HG03378 (cell line): Measurements from ENCODE around the gene CFB.
"Not testable (repeated sequence)": the region's sequence is repeated elsewhere in the genome, so short reads cannot be mapped to it uniquely, and the experiment has no call there.

Source experiments
- ATAC-seq: cut with Tn5 transposase; IDR thresholded peaks from one replicate; pipeline ENCODE4 v1.9.1; 2021; ENCODE audit warnings: mild to moderate bottlenecking, moderate library complexity; ENCODE audit not compliant: unreplicated experiment

The CFB gene

DNA sequence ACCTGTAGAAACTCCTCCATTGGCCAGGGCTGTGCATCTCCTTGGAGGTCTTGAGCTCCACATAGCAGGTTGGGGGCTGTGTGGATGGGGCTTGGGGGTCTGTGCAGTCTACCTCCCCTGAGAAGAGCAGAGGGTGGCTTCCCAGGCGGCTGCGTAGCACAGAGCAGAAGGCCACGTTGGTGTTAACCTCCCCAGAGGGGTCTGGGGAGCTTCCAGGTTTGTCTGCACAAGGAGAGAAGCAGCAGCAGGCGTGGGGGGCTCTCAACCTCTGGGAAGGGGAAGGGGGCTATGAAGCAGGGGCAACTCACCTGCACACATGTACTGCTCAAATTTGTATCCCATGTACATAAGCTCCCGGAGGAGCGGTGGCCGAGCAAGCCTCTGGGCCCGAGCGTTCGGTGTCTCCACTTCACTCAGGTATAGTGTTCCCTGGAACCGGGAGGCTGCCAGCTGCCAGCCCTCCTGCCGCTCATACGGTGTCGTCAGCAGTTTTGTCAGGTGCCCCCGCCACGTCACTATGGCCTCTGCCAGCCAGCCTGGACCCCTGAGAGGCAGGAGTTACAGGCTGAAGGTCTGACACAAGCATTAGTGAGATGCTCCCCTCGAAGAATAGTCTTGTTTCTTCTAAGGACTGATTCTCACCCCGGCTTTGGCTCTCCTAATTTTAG is 24.8 kb downstream of the CFB start:
- ATAC-seq, result no peak

DNA sequence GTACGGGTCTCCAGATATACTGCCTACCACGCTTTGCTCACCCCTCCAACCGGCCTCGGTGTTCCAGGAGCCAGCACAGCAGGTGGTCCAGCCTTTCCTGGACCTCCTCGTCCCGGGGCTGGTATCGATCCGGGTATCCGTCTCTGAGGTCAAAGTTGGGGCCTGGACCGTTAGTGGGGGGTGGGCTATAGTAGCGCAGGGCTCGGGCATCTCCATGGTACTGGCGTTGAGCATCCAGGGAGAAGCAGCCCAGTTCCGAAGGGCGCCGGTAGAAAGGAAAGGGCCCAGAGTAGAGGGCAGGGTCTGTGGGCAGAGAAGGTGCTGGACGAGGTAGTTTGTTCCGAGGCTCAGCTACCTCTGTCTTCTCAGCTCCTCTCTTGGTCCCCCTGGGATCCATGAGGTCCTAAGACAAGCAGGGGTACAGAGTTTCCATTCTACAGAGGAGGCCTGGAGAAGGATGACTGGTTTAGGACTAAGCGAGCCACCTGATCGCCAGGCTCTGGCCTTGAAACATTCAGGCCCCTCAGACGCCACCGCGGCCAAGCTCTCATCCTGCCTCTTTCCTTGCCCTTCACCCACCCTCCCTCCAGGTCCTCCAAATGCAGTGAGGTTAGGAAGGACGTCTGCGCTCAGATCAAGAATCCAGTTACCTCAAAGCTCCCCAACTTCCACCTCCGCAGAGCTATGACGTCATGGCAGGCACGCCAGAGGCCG is 25.5 kb downstream of the CFB start:
- ATAC-seq, result no peak

DNA sequence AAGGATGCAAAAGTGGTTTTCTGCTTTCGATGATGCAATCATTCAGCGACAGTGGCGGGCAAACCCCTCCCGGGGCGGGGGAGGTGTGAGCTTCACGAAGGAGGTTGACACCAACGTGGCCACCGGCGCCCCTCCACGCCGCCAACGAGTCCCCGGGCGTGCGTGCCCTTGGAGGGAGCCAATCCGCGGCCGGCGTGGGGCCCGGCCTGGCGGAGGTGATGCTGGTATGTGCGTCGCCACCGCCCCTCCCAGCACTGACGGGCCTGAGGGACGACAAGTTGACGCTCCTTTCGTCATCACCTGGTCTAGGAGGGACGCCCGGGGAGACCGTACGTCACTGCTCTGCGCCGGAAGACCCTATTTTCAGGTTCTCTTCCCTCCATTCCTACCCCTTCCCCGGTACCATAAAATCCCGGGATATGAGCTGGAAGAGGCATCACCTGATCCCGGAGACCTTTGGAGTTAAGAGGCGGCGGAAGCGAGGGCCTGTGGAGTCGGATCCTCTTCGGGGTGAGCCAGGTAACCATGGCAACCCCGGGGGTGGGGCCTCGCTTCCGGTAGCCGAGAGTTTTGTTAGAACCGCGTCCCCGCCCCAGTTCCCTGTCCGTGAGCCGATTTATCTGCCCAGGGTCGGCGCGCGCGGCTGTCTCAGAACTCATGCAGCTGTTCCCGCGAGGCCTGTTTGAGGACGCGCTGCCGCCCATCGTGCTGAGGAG is 26.3 kb downstream of the CFB start, which contains the start of gene DXO:
TSS of gene DXO (minus strand) at position 146 of the 716 bp plus-strand sequence. CDS start 463 bp downstream, outside the sequence.
- ATAC-seq, result peak; percentile 77

DNA sequence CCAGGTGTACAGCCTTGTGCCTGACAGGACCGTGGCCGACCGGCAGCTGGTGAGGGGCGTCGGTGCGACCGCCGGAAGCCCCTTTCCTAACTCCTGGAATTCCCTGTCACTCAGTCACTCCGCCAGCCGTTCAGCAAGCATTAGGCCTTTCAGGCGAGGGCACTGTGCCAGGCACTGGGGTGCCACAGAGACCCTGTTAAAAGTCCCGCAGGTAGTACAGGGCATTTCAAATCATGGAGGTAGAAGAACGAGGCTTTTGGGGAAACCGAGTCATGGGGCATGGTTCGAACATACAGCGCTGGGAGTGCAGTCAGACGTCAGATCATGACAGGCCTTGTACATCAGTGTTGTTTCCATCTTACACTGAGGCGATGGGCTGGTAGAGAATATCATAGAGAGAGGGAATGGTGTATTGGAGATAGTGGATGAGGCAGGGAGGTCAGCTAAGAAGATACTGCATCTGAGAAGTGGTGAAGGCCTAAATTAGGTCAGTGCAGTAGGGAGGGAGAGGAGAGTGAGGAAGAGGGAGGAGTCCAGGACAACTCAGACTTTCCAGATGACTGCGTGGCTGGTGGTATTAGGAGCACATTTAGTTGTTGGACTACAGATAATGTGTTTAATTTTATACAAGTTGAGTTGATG is 26.9 kb downstream of the CFB start:
- ATAC-seq, result peak; percentile 2

DNA sequence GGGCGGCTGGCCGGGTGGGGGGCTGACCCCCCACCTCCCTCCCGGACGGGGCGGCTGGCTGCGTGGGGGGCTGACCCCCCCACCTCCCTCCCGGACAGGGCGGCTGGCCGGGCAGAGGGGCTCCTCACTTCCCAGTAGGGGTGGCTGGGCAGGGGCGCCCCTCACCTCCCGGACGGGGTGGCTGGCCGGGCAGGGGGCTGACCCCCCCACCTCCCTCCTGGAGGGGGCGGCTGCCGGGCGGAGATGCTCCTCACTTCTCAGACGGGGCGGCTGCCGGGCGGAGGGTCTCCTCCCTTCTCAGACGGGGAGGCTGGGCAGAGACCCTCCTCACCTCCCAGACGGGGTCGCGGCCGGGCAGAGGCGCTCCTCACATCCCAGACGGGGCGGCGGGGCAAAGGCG is 30.2 kb downstream of the CFB start:
- not testable (repeated sequence) for ATAC-seq

DNA sequence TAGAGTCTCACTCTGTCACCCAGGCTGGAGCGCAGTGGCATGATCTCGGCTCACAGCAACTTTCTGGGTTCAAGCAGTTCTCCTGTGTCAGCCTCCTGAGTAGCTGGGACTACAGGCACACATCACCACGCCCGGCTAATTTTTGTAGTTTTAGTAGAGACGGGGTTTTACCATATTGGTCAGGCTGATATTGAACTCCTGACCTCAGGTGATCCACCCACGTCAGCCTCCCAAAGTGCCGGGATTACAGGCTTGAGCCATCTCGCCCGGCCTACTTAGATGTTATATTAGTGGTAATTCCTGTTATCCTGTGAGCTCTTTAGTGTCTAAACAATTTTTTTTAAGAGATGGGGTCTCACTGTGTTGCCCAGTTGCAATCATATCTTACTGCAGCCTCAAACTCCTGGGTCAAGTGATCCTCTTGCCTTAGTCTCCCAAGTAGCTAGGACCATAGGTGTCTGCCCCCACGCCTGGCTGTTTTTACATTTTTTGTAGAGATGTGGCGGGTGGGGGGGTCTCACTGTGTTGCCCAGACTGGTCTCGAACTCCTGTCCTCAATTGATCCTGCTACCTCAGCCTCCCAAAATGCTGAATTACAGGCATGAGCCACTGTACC is 32.0 kb downstream of the CFB start:
- no peak for ATAC-seq

DNA sequence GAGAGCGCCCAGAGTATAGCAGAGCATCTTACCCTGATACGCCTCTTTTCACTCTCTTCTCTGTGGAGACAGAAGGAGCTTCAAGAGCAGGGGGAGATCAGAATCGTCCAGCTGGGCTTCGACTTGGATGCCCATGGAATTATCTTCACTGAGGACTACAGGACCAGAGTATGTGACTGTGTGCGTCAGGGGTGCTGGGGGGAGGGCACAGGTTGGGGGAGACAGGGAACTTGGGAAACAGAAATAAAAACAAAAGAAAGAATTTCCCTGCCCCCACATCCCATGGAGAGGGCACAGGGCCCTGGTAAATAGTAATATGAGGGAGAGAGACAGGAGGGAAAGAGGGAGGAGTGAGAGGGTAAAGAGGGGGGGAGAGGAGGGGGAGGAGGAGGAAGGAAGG is 32.9 kb downstream of the CFB start:
- no peak for ATAC-seq

DNA sequence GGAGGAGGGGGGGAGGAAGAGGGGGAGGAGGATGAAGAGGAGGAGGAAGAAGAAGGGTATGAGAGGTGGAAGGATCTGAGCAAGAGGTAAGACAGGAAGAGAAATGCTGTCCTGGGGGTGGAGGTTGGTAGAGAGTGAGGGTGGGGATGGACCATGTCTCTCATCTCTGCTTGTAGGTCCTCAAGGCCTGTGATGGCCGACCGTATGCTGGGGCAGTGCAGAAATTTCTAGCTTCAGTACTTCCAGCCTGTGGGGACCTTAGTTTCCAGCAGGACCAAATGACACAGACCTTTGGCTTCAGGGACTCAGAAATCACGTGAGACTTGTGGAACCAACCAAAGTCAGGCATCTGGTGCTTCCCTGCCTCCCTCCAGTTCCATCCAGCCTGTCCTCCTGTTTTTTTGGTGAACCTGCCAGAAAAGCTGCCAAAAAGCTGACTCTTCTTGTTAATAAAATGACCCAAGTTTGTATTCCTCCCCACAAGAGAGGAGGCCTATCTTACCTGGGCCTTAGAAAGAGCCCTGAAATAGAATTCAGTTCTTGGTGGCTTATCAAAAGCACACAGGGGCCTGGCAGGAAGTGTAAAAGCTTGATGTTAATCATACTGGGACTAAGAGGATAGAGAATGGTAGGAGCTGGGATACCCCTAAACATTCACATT is 33.5 kb downstream of the CFB start:
- ATAC-seq, result no peak

DNA sequence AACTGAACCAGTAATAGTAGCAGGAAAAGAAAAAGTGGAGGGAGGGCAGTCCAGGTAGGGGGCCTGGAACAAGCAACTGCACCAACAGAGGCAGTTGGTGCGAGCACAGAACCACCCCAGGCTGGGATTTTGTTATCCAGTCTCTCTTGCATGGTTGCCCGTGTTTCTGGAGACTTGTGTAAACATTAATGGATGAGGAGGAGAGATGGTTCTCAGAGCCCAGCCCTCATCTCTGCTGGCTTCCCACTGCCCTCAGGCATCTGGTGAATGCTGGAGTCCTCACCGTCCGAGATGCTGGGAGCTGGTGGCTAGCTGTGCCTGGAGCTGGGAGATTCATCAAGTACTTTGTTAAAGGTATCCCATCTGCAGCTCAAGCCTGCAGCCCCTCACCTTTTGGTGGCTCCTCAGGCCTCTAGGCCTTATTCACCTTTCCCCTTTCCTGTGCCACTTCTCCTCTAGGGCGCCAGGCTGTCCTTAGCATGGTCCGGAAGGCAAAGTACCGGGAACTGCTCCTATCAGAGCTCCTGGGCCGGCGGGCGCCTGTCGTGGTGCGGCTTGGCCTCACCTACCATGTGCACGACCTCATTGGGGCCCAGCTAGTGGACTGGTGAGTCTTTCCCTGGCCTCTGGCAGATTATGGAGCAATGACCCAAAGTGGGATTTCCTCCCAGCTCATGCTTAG is 34.4 kb downstream of the CFB start:
- ATAC-seq, result not testable (repeated sequence)

DNA sequence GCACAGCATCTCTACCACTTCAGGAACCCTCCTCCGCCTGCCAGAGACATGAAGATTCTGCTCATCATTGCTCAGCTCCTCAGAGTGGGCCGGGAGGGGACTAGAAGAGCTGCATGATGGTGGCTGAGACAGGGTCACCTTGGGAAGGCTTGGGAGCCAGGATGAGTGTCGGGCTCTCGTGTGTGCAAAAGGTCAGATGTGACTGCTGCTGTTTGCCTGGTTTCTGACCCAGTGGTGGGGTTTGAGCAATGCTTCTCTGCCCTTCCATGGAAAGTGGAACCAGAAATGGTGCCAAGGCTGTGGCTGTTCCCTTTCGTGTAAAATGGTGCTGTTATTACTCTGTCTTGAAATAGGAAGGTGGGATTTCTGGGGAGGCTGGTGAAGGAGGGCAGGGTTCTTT is 35.1 kb downstream of the CFB start:
- not testable (repeated sequence) for ATAC-seq

DNA sequence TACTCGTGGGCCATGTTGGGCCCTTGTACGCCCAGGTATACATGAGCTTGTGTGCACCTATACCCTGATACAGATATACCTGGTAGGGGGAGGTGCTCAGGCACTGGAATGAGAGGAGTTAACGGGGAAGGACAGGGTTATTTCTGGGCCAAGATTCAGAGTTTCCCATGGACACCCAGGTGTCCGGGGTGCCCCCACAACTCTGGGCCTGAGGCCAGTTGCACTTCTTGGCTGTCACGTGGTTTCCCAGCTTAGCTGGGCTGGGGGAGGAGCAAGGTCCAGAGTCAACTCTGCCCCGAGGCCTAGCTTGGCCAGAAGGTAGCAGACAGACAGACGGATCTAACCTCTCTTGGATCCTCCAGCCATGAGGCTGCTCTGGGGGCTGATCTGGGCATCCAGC is 35.8 kb downstream of the CFB start, which contains the start of gene C4A:
TSS of gene C4A (plus strand) at position 314 of the 400 bp plus-strand sequence. CDS start at position 365, 51 bp downstream.
- ATAC-seq, result not testable (repeated sequence)

DNA sequence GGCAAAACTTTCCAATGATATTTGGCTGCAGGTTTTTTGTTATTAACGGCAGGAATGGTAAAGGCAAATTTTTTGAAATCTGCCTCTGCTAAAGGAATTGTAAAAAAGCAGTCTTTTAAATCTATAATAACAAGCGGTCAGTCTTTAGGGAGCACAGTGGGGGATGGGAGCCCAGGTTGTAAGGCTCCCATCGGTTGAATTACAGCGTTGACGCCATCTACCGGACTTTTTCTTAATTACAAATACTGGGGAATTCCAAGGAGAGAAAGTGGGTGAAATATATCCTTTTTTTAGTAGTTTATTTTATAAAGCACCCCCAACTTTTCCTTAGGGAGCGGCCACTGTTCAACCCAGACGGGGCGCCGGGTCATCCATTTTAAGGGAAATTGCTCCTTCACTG is 43.5 kb downstream of the CFB start:
- not testable (repeated sequence) for ATAC-seq

DNA sequence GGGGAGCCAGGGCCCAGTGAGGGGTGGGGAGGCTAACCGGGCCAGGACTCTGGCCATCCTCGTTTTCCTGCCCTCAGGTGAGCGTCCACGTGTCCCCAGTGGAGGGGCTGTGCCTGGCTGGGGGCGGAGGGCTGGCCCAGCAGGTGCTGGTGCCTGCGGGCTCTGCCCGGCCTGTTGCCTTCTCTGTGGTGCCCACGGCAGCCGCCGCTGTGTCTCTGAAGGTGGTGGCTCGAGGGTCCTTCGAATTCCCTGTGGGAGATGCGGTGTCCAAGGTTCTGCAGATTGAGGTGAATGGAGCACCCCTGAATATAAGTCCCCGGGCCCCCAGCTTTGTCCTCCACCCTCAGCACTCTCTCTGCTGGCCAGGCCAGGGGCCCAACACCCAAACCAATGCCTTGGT is 48.5 kb downstream of the CFB start:
- ATAC-seq, result not testable (repeated sequence)

DNA sequence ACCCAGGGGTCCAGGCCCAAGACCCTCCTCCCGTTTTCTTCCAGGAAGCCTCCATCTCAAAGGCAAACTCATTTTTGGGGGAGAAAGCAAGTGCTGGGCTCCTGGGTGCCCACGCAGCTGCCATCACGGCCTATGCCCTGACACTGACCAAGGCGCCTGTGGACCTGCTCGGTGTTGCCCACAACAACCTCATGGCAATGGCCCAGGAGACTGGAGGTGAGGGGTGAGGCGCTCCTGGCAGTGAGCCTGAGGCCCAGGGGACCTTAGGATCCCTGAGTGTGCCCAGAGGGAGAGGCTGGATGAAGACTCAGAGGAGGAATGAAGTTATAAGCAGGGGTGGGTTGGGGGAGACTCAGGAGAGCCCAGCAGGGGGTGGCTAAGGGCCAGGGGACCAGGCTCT is 50.5 kb downstream of the CFB start:
- ATAC-seq, result not testable (repeated sequence)
